SHP77 (cell line): ENCODE measurements around the gene LARP1.

Experiments used
- DNase-seq, 2 experiments: peaks; one replicate each; lab custom pipeline; 2025; lab: John Stamatoyannopoulos, UW

Gene LARP1

DNA sequence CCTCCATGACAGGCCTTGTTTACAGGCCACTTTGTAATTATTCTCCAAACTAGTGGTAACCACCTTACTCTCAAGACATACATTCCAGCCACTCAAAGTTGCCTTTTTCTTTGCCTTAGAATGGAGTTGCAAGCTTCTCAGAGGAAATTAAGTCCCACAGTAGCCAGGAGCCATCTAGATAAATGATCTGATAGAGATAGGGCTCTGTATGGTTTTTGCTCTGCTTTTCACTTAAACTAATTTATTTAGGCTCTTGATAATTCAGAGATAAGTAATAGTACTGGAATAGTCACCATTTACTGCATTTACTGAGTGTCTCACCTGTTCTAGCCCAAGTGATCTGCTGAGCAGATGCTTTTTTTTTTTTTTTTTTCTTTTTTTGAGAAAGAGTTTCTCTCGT is 7.5 kb downstream of the LARP1 start:
- no peak for DNase-seq

DNA sequence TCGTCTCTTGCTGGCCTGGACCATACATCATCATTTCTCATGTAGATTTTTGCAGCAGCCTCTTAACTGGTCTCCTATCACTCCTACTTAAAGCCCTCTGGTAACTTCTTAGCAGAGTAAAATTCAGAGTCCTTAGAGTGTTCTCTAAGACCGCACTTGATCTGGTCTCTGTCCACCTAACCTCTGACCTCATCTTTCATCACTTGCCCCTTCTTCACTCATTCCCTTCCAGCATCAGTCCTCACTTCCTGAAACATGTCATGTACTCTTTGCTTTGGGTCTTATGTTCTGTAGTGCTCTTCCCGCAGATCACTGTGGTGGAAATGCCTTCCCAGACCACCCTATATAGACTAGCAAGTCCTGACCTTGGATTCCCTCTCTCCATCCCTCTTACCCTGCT is 9.8 kb downstream of the LARP1 start:
- DNase-seq, result no peak

DNA sequence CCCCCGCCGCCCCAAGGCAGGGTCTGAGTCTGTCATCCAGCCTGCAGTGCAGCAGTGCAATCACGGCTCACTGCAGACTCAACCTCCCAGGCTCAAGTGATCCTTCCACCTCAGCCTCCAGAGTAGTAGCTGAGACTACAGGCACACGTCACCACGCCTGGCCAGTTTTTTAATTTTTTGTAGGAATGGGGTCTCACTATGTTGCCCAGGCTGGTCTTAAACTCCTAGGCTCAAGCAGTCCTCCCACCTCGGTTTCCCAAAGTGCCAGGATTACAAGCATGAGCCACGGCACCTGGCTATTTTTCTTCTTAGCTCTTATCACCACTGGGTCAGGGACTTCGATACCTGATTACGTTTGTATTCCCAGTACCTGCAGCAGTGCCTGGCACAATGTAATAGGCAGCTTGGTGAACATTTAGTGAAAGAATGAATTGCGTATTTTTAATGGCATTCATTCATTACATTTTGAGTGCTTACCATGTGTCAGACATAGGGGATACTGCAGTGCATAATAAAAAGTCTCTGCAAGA is 10.3 kb downstream of the LARP1 start:
- DNase-seq, result no peak

DNA sequence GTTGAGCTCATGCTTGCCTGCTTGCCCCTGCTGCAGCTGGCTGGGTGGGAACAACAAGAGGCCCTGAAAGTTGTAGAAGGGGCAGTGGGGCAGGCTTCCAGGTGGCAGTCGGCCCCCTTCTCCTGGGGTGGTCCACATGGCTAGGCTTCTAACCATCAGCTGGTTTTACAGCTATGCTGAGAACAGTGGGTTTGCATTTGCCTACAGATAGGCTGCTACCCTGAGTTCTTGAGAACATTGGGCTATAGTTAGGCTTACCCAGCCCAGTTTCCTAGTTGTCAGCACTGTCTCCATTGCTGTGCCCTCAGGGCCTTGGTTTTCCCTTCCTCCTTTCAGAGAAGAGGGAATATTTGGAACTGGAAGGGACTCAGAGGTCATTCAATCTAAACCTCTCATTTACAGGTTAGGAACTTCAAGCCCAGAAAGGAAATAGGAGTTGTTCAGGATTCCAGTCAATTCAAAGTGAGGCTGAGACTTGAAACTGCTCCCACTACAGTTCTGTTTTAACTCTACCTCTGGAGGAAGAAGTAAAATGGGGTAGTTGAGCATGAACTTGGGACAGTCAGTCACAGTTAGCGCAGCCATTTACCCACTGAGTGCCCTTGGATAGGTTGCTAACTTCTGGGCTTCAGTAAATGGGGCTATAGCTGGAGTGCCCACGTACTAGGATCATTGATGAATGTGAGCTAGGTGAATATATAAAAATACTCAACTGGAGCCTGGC is 11.5 kb downstream of the LARP1 start:
- no peak for DNase-seq

DNA sequence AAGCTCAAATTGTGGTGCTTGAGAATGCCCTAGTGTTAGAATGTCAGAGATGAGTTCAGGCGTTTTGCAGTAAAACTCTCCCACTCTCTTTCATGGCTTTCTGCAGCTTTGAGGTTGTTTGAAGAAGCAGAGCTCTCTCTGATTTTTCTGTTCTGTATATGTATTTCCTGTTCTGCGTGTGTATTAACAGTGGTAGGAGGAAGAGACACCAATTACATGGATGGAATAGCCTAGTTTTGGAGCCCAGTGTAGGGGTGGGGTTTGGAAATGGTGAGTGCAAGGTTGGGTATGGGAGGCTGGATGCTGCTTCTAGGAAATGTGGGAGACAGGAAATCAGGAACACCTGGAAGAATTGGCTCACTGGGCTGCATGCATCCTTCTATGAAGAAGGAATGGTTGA is 12.4 kb downstream of the LARP1 start:
- no peak for DNase-seq

DNA sequence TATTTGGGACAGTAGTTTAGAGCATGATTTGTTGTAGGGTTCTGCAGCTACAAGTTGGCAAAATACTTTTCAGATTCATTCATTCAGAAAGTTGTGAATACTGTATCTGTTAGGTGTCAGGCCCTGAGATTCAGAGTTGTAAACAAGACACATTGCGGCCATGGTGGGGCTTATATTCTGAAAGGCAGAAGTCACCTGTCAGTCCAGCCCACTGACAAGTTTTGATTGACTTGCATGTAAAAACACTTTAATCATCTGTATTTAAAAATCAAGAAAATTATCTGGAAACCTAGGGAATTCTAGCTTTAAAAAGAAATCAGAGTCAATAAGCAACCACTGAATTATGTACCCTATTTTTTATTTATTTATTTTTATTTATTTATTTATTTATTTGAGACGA is 13.0 kb downstream of the LARP1 start:
- no peak for DNase-seq

DNA sequence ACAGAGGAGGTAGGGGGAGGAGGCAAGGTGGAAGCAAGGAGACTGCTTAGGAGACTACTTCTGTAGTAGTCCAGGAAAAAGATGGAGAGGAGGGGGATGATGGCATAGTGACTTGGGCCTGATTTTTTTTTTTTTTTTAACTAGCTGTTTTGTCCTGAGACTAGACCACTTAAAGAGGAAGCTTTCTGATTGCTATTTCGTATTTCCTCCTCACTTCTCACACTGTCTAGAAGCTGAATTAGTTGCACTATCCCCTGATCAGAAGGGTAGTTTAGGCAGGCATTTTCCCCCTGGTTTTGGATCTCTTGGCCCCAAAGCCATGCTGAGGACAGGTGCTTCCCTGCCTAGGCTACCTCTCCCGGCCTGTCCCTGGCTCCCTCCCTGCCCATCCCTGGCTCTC is 14.9 kb downstream of the LARP1 start:
- DNase-seq, result no peak

DNA sequence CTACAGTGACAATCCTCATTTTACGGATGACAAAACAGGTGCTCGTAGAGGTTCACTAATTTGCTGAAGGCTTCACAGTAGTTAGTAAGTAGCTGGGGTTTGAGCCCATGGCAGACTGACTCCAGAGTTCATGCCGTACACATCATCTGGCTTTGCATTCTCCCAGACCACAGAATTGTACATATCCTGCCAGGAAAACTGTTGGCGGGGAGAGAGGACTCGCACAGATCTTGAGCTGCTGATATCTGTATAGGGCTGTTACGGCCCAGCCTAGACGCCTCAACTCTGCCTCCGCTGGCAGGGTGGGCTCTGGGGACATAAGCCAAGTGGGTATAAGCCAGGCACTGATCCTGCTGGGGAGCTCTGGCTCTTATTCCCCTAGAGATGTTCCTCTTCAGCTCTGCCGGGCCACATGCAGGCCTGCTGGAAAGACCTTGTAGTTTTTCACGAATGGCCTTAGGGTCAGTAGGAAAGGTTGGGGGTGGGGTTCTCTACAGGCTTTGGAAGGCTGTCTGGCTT is 16.3 kb downstream of the LARP1 start:
- DNase-seq, result no peak

DNA sequence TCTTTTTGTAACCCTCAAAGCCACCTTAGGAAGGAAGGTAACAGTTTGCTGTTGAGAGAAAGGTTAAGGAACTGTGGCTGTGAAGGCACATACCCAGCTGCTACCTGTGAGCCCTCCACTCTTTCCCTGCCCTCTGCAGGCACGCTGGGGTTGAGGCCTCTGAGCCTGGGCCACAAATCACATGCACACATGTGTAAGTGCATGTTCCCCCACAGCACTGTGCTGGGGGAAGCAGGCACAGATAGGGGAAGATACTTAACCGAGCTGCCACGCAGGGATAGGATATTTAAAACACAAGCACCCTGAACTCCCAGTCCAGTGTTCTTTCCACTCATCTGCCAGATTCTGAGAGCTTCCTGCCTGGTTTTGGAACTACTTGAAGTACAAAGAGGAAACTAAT is 18.1 kb downstream of the LARP1 start:
- DNase-seq, result no peak

DNA sequence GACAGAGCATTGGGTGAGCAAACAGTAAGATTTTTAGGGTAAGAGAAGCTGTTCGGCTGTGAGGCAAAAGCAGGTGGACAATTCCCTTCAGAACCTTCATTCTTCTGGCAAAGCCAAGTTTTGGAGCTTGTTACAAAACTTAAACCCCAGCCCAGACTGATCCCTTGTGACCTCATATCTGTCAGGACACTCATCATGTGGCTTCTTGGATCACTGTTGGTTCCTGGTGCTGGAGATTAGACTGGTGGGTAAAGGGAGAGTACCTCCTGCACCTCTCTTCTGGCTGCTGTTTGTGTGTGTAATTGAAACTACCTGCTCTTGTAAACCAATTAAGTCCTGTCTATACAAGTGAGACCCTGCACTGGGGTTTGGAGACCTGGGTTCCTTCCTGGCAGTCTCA is 21.0 kb downstream of the LARP1 start:
- DNase-seq, result no peak

DNA sequence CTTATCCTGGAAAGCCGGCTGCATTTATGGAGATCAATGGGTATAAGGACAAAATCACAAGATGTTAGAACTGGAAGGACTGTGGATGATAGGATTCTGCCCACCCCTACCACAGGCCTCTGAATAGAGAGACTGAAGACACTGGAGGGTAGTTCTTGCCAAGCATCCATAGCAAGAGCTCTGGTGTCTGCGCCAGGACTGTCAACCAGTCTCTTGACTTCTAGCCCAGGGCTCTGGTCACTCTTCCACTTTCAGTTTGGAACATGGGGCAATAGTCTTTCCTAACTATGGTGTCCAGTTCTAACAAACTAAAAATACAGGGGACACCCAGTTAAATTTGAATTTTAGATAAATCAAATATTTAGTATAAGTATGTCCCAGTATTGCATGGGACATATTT is 23.4 kb downstream of the LARP1 start:
- no peak for DNase-seq

DNA sequence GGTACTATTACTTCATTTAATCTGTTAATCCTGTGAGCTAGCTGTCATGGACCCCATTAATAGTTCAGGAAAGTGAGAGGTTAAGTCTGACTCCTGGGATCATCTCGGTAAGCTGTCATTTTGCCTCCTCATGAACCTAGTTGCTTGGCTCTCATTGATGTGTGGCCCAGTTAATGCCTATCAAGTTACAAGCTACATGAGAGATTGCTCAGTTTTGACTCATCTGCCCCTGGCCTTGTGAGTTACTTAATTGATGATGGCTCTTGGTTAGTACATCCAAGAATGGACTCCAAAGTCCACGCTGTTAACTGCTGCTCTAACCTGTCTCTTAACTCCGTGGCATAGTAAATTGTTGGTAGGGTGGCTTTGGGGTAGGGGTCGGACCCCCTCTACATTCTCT is 23.9 kb downstream of the LARP1 start:
- DNase-seq, result no peak

DNA sequence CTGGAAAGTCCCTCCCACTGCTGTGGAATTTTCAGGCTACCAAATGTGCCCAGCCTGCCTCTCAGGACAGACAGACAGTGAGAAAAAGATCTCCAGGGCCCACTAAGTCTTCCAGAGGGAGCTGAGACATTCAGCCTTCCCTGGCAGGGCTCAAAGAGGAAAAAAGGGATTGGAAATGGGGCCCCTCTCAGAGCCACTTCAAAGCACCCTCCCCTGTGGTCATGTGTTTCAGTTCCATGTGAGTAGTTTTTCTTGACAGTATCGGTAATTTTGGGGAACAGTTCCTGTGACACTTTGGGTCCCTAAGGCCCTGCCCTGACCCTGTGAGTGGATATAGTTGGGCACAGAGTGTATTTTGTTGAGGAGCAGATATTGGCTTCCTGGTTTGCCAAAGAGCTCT is 25.0 kb downstream of the LARP1 start:
- no peak for DNase-seq

DNA sequence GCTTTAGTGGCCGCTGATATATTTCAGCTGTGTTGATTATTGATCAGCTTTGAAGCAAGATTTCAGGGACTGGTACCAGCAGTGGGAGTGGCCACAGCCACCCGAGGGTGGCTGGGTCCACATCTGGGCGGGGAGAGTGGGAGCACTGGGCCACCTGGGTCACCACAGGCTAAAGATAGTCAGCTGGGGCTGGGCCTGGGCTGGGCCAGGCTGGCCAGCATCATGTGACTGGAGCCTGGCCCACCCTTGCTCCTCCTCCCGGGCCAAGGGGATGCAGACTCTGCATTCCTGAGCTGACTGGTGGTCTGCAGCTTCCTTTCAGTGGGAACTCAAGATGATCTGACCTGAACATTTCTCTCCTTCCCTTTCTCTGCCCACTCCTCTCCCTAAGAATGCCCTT is 27.1 kb downstream of the LARP1 start:
- no peak for DNase-seq

DNA sequence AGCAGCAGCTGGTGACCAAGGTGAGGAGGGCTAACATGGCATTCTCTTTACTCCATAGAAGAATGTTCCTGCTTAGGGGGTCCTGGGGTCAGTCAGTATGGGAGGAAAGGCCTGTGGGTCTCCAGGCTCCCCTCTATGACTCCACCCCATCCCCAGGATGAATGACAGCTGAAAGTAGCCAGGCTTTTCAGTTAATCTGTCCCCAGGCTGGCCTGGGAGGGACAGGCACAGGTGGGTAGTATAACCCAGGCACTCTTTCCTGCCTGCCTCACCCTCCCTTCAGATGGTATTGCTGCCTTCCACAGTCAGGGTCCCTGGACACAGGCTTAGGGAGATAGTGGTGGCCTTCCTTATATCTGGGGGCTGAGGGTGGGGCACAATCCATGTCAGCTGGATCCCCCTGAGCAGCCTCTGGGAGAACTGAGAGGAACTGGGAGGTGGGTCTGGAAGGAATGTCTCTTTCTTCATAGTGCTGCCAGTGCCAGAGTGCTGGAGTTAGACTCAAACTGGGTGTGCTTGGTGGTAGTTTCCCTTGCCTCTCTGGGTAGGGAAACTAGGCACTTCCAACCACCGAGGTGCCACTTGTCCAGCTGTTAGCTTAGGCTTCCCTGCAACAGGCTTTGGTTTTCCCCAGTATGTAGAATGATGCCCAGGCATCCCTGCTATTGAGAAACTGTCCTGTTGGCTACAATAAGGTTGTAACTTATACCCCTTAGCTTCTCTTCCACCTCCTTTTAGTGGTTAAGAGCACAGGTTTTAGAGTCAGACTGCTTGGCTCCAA is 27.8 kb downstream of the LARP1 start:
- DNase-seq, result no peak

DNA sequence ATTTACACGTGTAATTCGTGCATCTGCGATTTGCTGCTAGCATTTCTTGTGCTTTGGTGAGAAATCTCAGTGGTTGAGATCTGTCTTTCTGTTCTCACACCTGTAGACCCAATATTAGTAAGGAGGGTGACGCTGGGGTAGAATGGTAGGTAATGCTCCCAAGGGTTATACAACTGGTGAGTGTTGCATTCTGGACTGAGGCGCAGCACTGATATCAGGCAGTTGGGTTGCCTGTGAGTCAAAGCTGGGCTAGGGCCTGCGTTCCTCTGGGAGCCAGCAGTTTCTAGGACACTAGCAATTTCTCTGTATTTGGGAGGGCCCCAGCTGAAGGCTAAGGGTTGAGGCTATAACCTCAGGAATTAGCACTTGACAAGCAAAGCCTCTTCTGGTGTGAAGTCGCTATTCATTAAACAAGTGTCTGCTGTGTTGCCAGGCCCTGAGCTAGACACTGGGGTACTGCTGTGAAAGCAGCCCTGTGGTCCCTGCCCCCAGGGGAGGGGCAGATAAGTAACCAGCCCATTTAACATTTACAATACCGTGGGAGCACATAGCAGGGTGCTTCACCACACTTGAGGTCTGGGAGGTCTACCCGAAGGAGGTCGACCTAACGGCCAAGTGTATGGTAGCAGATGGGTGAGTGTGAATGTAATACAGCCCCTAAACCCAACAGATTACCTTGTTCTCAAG is 28.7 kb downstream of the LARP1 start:
- DNase-seq, result no peak

DNA sequence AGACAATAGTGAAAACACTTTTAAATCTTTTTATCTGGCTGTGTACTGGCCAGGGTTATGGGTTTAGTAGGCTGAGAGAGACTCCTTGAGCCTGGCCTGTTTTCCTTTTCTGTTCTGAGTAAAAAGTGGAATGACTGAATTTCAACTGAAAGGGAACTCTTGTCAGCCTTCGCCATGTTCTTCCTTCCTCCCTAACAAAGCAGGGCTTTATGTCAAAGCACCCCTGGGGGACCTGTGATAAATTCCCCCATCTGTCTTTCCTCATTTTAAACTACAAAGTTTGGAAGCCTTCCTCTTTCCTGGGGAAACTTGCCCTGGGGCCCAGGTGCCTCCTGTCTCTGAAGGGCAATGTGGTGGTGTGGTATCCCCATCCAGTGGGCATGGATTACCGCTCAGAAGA is 29.7 kb downstream of the LARP1 start:
- no peak for DNase-seq

DNA sequence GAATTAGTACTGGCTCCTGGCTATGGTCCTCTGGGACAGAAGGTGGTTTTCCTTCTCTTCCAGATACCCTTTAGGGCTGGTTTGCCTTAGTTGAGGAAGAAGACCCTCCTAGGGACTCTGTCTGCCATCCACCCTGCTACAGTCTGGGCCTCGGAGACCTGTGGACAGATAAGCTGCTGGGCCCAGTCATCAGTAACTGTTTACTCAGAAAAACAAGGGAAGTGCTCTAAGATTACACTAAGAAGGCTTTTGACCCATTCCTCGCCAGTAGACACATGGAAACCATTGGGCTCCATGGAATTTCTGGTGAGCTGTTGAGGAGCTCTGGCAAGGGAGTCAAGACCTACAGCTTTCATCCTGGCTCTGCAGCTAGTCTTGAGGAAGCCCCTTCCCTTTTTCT is 31.2 kb downstream of the LARP1 start:
- no peak for DNase-seq

DNA sequence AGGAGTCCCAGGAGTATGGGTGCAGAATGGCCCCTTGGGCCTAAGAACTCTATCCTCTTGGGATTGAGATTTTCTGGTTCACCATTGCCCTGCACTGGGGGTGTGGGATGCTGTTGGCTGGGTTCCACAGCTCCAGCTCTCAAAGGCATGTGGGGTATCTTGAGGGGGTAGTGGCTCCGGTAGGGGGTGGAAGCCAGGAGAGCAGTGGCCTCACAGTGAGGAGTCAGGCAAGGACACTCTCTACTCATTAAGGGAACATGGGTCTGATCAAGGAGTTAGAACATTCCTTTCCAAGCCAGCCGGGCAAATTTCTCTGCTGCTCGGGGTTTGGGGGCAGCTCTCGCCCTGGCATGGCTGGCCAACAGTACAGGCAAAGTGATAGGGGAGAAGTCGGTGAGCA is 33.0 kb downstream of the LARP1 start:
- DNase-seq, result no peak

DNA sequence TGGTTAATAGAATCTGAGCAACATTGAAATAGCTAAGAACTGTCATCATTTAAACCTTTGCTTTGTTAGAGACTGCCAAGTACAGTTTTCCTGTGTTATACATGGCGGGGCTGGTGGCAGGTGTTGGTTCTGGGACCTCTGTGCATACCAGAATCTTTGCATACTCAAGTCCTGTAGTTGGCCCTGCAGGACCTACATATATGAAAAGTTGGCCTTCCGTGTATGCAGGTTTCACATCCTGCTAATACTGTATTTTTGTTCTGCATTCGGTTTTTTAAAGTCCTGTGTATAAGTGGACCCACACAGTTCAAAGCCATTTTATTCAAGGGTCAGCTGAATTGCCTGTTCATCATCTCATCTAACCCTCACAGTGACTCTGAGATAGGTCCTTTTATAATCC is 36.4 kb downstream of the LARP1 start:
- DNase-seq, result no peak

DNA sequence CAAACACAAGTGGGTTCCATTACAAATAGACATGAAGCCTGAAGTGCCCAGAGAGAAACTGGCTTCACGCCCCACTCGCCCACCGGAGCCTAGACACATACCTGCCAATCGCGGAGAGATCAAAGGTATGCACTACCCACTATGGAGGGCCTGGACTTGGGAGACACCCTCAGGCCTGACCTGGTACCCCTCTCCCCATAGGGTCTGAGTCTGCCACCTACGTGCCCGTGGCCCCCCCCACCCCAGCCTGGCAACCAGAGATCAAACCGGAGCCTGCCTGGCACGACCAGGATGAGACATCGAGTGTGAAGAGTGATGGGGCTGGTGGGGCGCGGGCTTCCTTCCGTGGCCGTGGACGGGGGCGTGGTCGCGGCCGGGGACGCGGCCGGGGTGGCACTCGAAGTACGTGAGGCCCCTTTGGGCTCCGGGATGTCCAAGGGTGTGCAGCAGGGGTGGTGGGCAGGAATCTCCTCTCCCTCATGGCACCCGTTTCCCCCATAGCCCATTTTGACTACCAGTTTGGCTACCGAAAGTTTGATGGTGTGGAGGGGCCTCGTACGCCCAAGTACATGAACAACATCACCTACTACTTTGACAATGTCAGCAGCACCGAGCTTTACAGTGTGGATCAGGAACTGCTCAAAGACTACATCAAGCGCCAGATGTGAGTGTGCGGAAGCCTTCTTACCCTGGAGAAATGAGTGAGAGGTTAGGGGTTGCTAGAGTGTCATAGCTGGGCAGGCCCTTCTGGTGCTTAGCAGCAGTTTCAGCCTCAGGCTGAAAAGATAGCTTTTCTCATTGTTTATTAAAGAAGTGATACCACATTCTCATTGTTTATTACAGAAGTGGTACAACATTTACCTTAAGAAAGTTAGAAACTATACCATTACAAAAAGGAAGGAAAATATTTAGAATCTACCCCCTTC is 38.7 kb downstream of the LARP1 start:
- no peak for DNase-seq
